Spleen (tissue), 11 donors: ENCODE results near the gene MXD4. TPM values are rescaled to one million over a fixed set of nuclear protein-coding genes. Genes with fewer than 3 reads are reported as not detected.
A peak's percentile ranks its signal among the peaks of the same experiment; 100 is the strongest.

Experiments
- DNase-seq: peaks from one replicate; pipeline ENCODE4 v3.0.0-alpha.2; 2020
- H3K27ac ChIP-seq, 8 donors: fragments of 200-600 bp; sonication (generic) in 7 of 8; 1 replicate in 4 of 8; 2 replicates in 4 of 8; pipeline versions ENCODE4 v1.5.0 to v1.8.0; 2016 to 2021; ENCODE audit warnings: inconsistent platforms in 4 of 8, mild to moderate bottlenecking in 4 of 8, moderate library complexity in 1 of 8
- H3K27me3 ChIP-seq, 7 donors: fragments of 200-600 bp; sonication (generic) in 6 of 7; replicated peaks in 1 of 7; 1 replicate in 4 of 7; 2 replicates in 3 of 7; pipeline versions ENCODE4 v1.5.0 to v1.8.0; 2016 to 2021; ENCODE audit warnings: inconsistent platforms in 3 of 7, mild to moderate bottlenecking in 1 of 7
- H3K36me3 ChIP-seq, 6 donors: fragments of 200-600 bp; sonication (generic) in 5 of 6; 1 replicate in 4 of 6; 2 replicates in 2 of 6; pipeline versions ENCODE4 v1.5.0 to v1.8.0; 2016 to 2021; ENCODE audit warnings: inconsistent platforms in 2 of 6
- H3K4me1 ChIP-seq, 6 donors: fragments of 200-600 bp; sonication (generic) in 5 of 6; 1 replicate in 3 of 6; 2 replicates in 3 of 6; pipeline versions ENCODE4 v1.5.0 to v1.8.0; 2016 to 2021; ENCODE audit warnings: inconsistent platforms in 3 of 6
- H3K4me3 ChIP-seq, 8 donors: fragments of 200-600 bp; sonication (generic) in 7 of 8; 1 replicate in 4 of 8; 2 replicates in 4 of 8; pipeline versions ENCODE4 v1.5.0 to v1.8.0; 2016 to 2021; ENCODE audit warnings: inconsistent platforms in 4 of 8, mild to moderate bottlenecking in 4 of 8, moderate library complexity in 2 of 8
- H3K9me3 ChIP-seq, 8 donors: fragments of 200-600 bp; sonication (generic) in 7 of 8; 1 replicate in 4 of 8; 2 replicates in 4 of 8; pipeline versions ENCODE4 v1.5.0 to v1.8.0; 2016 to 2021; ENCODE audit warnings: inconsistent platforms in 4 of 8
- CTCF ChIP-seq, 11 experiments: fragments of 200-600 bp in 7 of 11; fragments of 450-650 bp in 4 of 11; sonication (generic) in 4 of 11; IDR thresholded peaks in 8 of 11; conservative IDR thresholded peaks in 3 of 11; 1 replicate in 7 of 11; 2 replicates in 4 of 11; pipeline versions ENCODE4 v1.4.0 to v1.8.0; 2016 to 2021; ENCODE audit warnings: antibody characterized with exemption in 11 of 11, inconsistent platforms in 4 of 11, mild to moderate bottlenecking in 1 of 11
- POLR2A ChIP-seq, 3 donors: fragments of 450-650 bp; IDR thresholded peaks; one replicate each; pipeline ENCODE4 v1.5.1; 2017; ENCODE audit warnings: antibody characterized with exemption in 3 of 3, mild to moderate bottlenecking in 1 of 3
- POLR2AphosphoS5 ChIP-seq, 3 donors: sonication (generic); formaldehyde crosslinking; IDR thresholded peaks; one replicate each; pipeline ENCODE4 v1.5.1; 2017; ENCODE audit warnings: antibody characterized with exemption in 3 of 3
- WGBS, 5 donors: extraction: QIAGEN DNeasy Blood & Tissue Kit in 3 of 5; methylation state at CpG; one replicate each; pipeline versions ENCODE4 v1.1.5 to v1.1.7; 2013 to 2018; 5-methylcytosine and 5-hydroxymethylcytosine counted together
- intact Hi-C: fragments of 100-400 bp; cut with DNase I; formaldehyde crosslinking; loops from one replicate; pipeline ENCODE4 v1.15.0; 2023; ENCODE audit warnings: low total_unique reads
- polyA plus RNA-seq, 3 donors: library from polyadenylated mRNA; stranded (reverse); fragments of 200-250 nt; gene quantifications; one replicate each; pipeline ENCODE4 v1.2.1, GENCODE V29; 2013
- total RNA-seq, 7 donors: library from RNA; depleted of rRNA in 3 of 7; stranded (reverse); fragments of >200 nt in 3 of 7; fragmentation: NEBNext Ultra II Directional in 4 of 7; extraction: Animal tissue kit (Norgen Biotek cat#: 25700) in 4 of 7; gene quantifications; one replicate each; pipeline versions ENCODE4 v1.1.0 to v1.2.1, GENCODE V29; 2016 to 2021
- donor health status: healthy with polysubstance abuse.
- donor health status: DM: no; HTN: no; CAD: no; lungs with moderate emphysema.
- donor health status: DM: no; HTN: no; CAD: no.
- donor health status: Bipolar disorder and iron deficiency.
- donor health status: healthy.
- donor health status: DM: no; HTN: no; CAD: no.
- donor health status: DM: yes; HTN: yes; CAD: no.

MXD4 gene
- total and polyA plus RNA-seq, 10 donors, result 36.0 to 128 (median 106) TPM

DNA sequence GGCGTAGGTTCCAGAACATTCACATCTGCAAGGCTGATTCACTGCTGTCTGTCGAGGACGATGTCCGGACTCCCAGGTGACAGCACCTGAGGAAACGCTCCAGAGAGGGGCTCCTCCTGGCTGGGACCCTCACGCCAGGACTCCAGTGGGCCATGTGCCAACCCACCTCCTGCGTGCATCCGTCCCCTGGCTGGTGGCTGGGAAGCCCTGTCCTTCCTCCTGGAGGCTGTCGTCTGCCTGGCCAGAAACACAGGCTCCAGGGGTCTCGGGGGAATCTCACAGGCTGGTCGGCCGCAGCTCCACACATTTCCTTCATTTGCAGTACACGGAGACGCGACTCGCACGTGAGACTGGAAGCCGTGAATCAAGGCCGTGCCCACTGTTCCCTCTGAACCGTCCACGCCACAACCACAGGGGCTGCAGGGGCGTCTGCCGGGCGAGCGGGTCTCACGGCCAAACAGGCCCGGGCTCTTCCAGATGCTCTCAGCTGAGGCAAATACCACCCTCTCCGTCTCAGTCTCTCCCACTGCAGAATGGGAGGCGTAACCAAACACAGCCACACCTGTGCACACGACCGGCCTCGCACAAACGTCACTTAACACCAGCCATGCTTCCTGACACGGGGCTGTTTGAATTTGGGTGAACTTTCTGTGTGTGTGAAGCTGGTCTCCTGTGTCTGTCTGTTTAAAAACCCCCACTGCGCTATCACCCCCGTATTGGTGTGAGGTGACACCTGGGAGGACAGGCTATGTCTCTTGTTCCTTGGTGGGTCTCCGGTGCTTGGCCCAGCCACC is 38.7 kb upstream of the MXD4 start:
- intact Hi-C loops, result no loop called here
- Histone ChIP-seq H3K27me3 (no peaks in the 10 kb centered on the region), H3K4me3 (no peak overlapping the region), H3K9me3 (peaks cover 0 to 6% (median 0%) of the 10 kb centered on the region in 8 donors), H3K36me3 (peaks cover 0 to 27% (median 0%) of the 10 kb centered on the region in 6 donors), H3K27ac (no peak overlapping the region), H3K4me1 (peaks cover 0 to 16% (median 6%) of the 10 kb centered on the region in 6 donors)
- TF ChIP-seq POLR2AphosphoS5 (IDR thresholded peaks at IDR 0.05), result no peak
- TF ChIP-seq CTCF (IDR thresholded peaks at IDR 0.05 in 8 of 11, conservative IDR thresholded peaks at IDR 0.05 in 3 of 11), result no peak
- TF ChIP-seq POLR2A (IDR thresholded peaks at IDR 0.05), result no peak
- DNase-seq, result peak; percentile 70
- 92 to 93% (median 93%) methylated on average over 35 to 37 of the region's 37 CpGs for WGBS, 5 donors

- no peak overlapping the region for H3K27ac ChIP-seq
- DNase-seq, result peak; percentile 30
- peaks cover 0 to 6% (median 0%) of the 10 kb centered on the region in 8 donors for H3K9me3 ChIP-seq
- 85 to 96% (median 91%) methylated on average over 2 of the region's 2 CpGs for WGBS, 5 donors
- no peak overlapping the region for H3K4me3 ChIP-seq
- H3K36me3 ChIP-seq, result peaks cover 0 to 19% (median 0%) of the 10 kb centered on the region in 6 donors
- H3K4me1 ChIP-seq, result peaks cover 0 to 20% (median 6%) of the 10 kb centered on the region in 6 donors
- TF ChIP-seq CTCF (IDR thresholded peaks at IDR 0.05 in 8 of 11, conservative IDR thresholded peaks at IDR 0.05 in 3 of 11) (no peak), POLR2A (IDR thresholded peaks at IDR 0.05) (no peak), POLR2AphosphoS5 (IDR thresholded peaks at IDR 0.05) (no peak)
- no peaks in the 10 kb centered on the region for H3K27me3 ChIP-seq
- intact Hi-C loops, result no loop called here
These were observed 37.9 kb upstream of the MXD4 start for GRCh38 chr4:2299794-2300193.

DNA sequence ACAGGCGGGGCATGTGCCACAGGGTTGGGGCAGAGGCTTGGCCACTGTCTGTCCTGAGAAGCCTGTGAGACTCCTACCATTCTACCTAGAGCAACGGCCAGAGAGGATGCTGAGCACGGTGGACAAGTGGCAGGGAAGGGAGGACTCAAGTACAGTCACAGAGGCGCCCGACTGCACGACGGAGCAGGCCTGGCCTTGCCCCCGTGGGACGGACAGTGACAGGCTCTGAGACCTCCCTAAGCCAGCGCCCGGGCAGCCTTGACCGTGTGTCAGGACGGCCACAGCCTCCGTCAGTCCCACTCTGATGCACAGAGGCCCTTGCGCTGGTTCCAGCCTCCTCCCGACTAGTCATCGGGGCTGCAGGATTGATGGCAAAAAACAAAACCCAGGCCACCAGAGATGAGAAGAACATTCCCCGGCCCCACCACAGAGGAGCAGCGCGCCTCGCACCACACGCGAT is 36.7 kb upstream of the MXD4 start:
- TF ChIP-seq POLR2AphosphoS5 (IDR thresholded peaks at IDR 0.05) (no peak), CTCF (IDR thresholded peaks at IDR 0.05 in 8 of 11, conservative IDR thresholded peaks at IDR 0.05 in 3 of 11) (no peak), POLR2A (IDR thresholded peaks at IDR 0.05) (no peak)
- Histone ChIP-seq H3K36me3 (peaks cover 0 to 11% (median 0%) of the 10 kb centered on the region in 6 donors), H3K27me3 (no peaks in the 10 kb centered on the region), H3K4me3 (no peak overlapping the region), H3K4me1 (peaks cover 0 to 20% (median 6%) of the 10 kb centered on the region in 6 donors), H3K27ac (peak overlapping the region in 1 of 8 donors; percentile 51), H3K9me3 (peaks cover 0 to 6% (median 0%) of the 10 kb centered on the region in 8 donors)
- peak; percentile 75 for DNase-seq
- WGBS, 5 donors, result 78 to 92% (median 87%) methylated on average over 12 to 23 of the region's 23 CpGs
- intact Hi-C loops, result no loop called here
